GM21737 (cell line): ENCODE data around the gene KLHL29.

Experiments used
- ATAC-seq: cut with Tn5 transposase; IDR thresholded peaks from one replicate; pipeline ENCODE4 v1.9.1; 2021; ENCODE audit warnings: mild to moderate bottlenecking, moderate library complexity; ENCODE audit not compliant: unreplicated experiment

Gene KLHL29

GRCh38 chr2:23687214-23687613 lies 302.2 kb downstream of the KLHL29 start:
- no peak for ATAC-seq

GRCh38 chr2:23687713-23688112 lies 302.7 kb downstream of the KLHL29 start:
- no peak for ATAC-seq

GRCh38 chr2:23688486-23689130 lies 303.6 kb downstream of the KLHL29 start:
- no peak for ATAC-seq

GRCh38 chr2:23689131-23689700 lies 304.2 kb downstream of the KLHL29 start:
- no peak for ATAC-seq

- ATAC-seq = no peak
Observed at GRCh38 chr2:23689891-23690290, 304.9 kb downstream of the KLHL29 start.

GRCh38 chr2:23690421-23691105 lies 305.6 kb downstream of the KLHL29 start:
- no peak for ATAC-seq

- ATAC-seq = no peak
Observed at GRCh38 chr2:23691106-23691470, 306.1 kb downstream of the KLHL29 start.

- ATAC-seq = no peak
Observed at GRCh38 chr2:23691565-23691964, 306.6 kb downstream of the KLHL29 start.

GRCh38 chr2:23692263-23692662 lies 307.3 kb downstream of the KLHL29 start:
- ATAC-seq = no peak

- no peak for ATAC-seq
Observed at GRCh38 chr2:23692851-23693605, 308.0 kb downstream of the KLHL29 start.

GRCh38 chr2:23693606-23693951 lies 308.6 kb downstream of the KLHL29 start:
- ATAC-seq = no peak

- ATAC-seq = no peak
Observed at GRCh38 chr2:23694058-23695045, 309.4 kb downstream of the KLHL29 start.

GRCh38 chr2:23695214-23695889 lies 310.4 kb downstream of the KLHL29 start:
- ATAC-seq = no peak

GRCh38 chr2:23695890-23696751 lies 311.1 kb downstream of the KLHL29 start:
- ATAC-seq = no peak

- no peak for ATAC-seq
Observed at GRCh38 chr2:23696752-23697045, 311.7 kb downstream of the KLHL29 start.

GRCh38 chr2:23697256-23698075 lies 312.5 kb downstream of the KLHL29 start:
- no peak for ATAC-seq

- ATAC-seq = no peak
Observed at GRCh38 chr2:23698116-23698693, 313.2 kb downstream of the KLHL29 start.
